ENCODE measurements around the gene HIRA. TPM values are rescaled to one million over a fixed set of nuclear protein-coding genes. Genes with fewer than 3 reads are reported as not detected.

Gene HIRA
- polyA plus RNA-seq, 2 of the 4 experiments (the other 2 are of a cell fraction): 12.3 to 16.6 TPM

DNA sequence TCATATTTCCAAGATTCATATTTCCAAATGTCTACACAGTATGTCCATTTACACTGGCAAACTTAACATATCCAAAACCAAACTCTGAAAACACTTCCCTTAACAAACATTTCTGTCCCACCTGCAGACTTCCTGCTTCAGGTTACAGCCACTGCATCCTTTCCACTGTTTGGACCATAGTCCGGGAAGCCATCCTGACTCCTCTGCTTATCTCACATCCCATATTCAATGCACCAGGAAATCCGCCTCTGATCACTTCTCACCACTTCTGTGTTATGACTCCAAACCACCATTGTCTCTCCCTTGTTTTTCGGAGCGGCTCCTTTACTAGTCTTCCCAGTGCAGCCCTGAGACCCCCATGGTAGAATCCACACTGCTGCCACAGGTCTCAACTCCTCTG is 30.1 kb downstream of the HIRA start:
- FAIRE-seq (no peak), DNase-seq (ENCODE audit: low read depth in 1 of 2, low spot score in 1 of 2) (no peak), ATAC-seq (no peak)
- POLR2A ChIA-PET: no interaction called here
- no peak overlapping the region for H3K4me3 ChIP-seq
- TF ChIP-seq HES2 (IDR thresholded peaks at IDR 0.05) (no peak), ZSCAN20 (CRISPR knock-in tag; IDR thresholded peaks at IDR 0.05) (no peak), RARB (CRISPR knock-in tag; IDR thresholded peaks at IDR 0.05) (no peak)
- TF ChIP-seq, protein P1, sequence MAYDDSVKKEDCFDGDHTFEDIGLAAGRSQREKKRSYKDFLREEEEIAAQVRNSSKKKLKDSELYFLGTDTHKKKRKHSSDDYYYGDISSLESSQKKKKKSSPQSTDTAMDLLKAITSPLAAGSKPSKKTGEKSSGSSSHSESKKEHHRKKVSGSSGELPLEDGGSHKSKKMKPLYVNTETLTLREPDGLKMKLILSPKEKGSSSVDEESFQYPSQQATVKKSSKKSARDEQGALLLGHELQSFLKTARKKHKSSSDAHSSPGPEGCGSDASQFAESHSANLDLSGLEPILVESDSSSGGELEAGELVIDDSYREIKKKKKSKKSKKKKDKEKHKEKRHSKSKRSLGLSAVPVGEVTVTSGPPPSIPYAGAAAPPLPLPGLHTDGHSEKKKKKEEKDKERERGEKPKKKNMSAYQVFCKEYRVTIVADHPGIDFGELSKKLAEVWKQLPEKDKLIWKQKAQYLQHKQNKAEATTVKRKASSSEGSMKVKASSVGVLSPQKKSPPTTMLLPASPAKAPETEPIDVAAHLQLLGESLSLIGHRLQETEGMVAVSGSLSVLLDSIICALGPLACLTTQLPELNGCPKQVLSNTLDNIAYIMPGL (CRISPR knock-in tag; IDR thresholded peaks at IDR 0.05; ENCODE audit: borderline replicate concordance): no peak
- TF ChIP-seq, protein P2, sequence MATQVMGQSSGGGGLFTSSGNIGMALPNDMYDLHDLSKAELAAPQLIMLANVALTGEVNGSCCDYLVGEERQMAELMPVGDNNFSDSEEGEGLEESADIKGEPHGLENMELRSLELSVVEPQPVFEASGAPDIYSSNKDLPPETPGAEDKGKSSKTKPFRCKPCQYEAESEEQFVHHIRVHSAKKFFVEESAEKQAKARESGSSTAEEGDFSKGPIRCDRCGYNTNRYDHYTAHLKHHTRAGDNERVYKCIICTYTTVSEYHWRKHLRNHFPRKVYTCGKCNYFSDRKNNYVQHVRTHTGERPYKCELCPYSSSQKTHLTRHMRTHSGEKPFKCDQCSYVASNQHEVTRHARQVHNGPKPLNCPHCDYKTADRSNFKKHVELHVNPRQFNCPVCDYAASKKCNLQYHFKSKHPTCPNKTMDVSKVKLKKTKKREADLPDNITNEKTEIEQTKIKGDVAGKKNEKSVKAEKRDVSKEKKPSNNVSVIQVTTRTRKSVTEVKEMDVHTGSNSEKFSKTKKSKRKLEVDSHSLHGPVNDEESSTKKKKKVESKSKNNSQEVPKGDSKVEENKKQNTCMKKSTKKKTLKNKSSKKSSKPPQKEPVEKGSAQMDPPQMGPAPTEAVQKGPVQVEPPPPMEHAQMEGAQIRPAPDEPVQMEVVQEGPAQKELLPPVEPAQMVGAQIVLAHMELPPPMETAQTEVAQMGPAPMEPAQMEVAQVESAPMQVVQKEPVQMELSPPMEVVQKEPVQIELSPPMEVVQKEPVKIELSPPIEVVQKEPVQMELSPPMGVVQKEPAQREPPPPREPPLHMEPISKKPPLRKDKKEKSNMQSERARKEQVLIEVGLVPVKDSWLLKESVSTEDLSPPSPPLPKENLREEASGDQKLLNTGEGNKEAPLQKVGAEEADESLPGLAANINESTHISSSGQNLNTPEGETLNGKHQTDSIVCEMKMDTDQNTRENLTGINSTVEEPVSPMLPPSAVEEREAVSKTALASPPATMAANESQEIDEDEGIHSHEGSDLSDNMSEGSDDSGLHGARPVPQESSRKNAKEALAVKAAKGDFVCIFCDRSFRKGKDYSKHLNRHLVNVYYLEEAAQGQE (IDR thresholded peaks at IDR 0.05): no peak
- CTCF ChIA-PET: no interaction called here
- H3K4me2 ChIP-seq: no peak overlapping the region
- no peak overlapping the region for H3K27ac ChIP-seq
- 95% methylated on average over 4 of the region's 4 CpGs for WGBS (ENCODE audit: missing lambda C conversion rate)
- H3K4me1 ChIP-seq: no peaks in the 10 kb centered on the region
- H3K9me3 ChIP-seq: no peaks in the 10 kb centered on the region

GRCh38 chr22:19400881-19401280 is 30.7 kb downstream of the HIRA start:
- Histone ChIP-seq H3K4me2 (no peak overlapping the region), H3K4me3 (no peak overlapping the region), H3K9me3 (no peaks in the 10 kb centered on the region), H3K27ac (no peak overlapping the region), H3K4me1 (no peaks in the 10 kb centered on the region)
- no peak for FAIRE-seq
- CTCF ChIA-PET: interaction anchor here (0.5 kb wide), 1 partner anchor 308 kb away, joined by 3 read pairs; no protein-coding TSS in a partner anchor
- whole genome bisulfite sequencing (ENCODE audit: missing lambda C conversion rate): 90% methylated on average over 6 of the region's 6 CpGs
- POLR2A ChIA-PET: no interaction called here
- no peak for DNase-seq (ENCODE audit: low read depth in 1 of 2, low spot score in 1 of 2)
- no peak for TF ChIP-seq PBX3 (IDR thresholded peaks at IDR 0.05)
- TF ChIP-seq, protein P3, sequence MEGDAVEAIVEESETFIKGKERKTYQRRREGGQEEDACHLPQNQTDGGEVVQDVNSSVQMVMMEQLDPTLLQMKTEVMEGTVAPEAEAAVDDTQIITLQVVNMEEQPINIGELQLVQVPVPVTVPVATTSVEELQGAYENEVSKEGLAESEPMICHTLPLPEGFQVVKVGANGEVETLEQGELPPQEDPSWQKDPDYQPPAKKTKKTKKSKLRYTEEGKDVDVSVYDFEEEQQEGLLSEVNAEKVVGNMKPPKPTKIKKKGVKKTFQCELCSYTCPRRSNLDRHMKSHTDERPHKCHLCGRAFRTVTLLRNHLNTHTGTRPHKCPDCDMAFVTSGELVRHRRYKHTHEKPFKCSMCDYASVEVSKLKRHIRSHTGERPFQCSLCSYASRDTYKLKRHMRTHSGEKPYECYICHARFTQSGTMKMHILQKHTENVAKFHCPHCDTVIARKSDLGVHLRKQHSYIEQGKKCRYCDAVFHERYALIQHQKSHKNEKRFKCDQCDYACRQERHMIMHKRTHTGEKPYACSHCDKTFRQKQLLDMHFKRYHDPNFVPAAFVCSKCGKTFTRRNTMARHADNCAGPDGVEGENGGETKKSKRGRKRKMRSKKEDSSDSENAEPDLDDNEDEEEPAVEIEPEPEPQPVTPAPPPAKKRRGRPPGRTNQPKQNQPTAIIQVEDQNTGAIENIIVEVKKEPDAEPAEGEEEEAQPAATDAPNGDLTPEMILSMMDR (IDR thresholded peaks at IDR 0.05): no peak
- no peak for TF ChIP-seq HOXB5 (CRISPR knock-in tag; IDR thresholded peaks at IDR 0.05)
- TF ChIP-seq SREBF2 (IDR thresholded peaks at IDR 0.05): no peak
- TF ChIP-seq JUNB (IDR thresholded peaks at IDR 0.05): no peak
- no peak for TF ChIP-seq ZNF302 (CRISPR knock-in tag; IDR thresholded peaks at IDR 0.05)
- TF ChIP-seq HEYL (CRISPR knock-in tag; IDR thresholded peaks at IDR 0.05): no peak
- TF ChIP-seq ZFP36 (IDR thresholded peaks at IDR 0.05; ENCODE audit: borderline replicate concordance, partially characterized antibody): no peak
- TF ChIP-seq KDM5A (IDR thresholded peaks at IDR 0.05): no peak
- TF ChIP-seq POLR2A (IDR thresholded peaks at IDR 0.05; ENCODE audit: low read length): no peak
- no peak for TF ChIP-seq USF2 (IDR thresholded peaks at IDR 0.05)
- no peak for TF ChIP-seq RFX5 (IDR thresholded peaks at IDR 0.05)
- no peak for TF ChIP-seq MYC (IDR thresholded peaks at IDR 0.05; ENCODE audit: borderline replicate concordance, low read length)
- no peak for TF ChIP-seq FOXS1 (CRISPR knock-in tag; IDR thresholded peaks at IDR 0.05)
- TF ChIP-seq ATOH8 (CRISPR knock-in tag; IDR thresholded peaks at IDR 0.05; ENCODE audit: low read depth): no peak
- TF ChIP-seq ZSCAN20 (CRISPR knock-in tag; IDR thresholded peaks at IDR 0.05): no peak
- TF ChIP-seq CHD4 (IDR thresholded peaks at IDR 0.05; ENCODE audit: borderline replicate concordance): no peak
- TF ChIP-seq RCOR1 (IDR thresholded peaks at IDR 0.05; ENCODE audit: low read depth, low read length): no peak
- no peak for TF ChIP-seq FOSB (CRISPR knock-in tag; IDR thresholded peaks at IDR 0.05)
- no peak for TF ChIP-seq HOXA7 (CRISPR knock-in tag; IDR thresholded peaks at IDR 0.05)
- no peak for ATAC-seq

All from A549 (cell line).